Stimulated activated CD8-positive, alpha-beta memory T cell treated with anti-CD3 and anti-CD28 coated beads, Interleukin-12 subunit alpha, Interleukin-12 subunit beta, amount 100 ng/mL, for 4 hours (primary cell): ENCODE measurements around the gene ARHGAP15.

Experiments
- DNase-seq: peaks from one replicate; pipeline ENCODE4 v3.0.0-alpha.2; 2020; ENCODE audit warnings: low read depth

Gene ARHGAP15

GRCh38 chr2:143345887-143346787 lies 216.9 kb downstream of the ARHGAP15 start:
- DNase-seq: no peak

DNA sequence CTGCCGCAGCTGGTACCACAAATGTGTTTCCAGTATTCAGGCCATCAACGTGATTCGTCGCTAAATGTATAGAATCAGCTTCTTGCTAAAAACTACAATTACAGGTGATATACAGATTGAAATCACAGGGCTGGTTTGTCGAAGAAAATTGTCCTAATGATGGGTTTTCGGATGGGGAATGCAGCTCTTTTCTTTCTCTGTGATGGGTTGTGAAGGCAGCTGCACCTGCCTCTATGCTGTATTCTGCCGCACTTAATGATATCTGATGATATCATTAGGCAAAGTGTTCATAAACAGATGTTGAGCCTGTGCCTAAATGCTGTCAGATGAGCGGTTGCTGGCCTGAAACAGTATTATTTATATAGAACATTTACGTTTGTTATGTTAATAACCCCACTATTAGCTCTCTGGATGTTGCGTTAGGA lies 218.1 kb downstream of the ARHGAP15 start:
- DNase-seq: no peak

GRCh38 chr2:143347901-143348414 lies 218.7 kb downstream of the ARHGAP15 start:
- DNase-seq: no peak

- no peak for DNase-seq
These were observed 225.0 kb downstream of the ARHGAP15 start for GRCh38 chr2:143354050-143354750.

DNA sequence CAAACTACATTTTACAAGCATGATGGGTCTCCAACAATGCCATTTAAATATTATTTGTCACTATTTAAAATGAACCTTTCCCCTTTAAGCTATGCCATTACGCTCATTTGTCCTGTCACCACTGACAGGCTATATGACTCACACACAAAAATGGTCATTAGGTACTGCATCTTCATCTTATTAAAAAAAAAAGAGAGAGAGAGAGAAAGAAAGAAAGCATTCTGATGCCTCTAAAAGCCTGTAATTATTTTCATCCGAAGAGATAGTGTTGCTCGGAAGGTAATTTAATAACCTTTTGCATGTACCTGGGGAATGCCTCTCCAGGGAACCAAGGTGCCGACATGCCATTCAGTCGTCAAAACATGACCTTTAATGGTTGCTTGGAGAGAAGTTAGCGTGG lies 226.7 kb downstream of the ARHGAP15 start:
- DNase-seq: no peak

DNA sequence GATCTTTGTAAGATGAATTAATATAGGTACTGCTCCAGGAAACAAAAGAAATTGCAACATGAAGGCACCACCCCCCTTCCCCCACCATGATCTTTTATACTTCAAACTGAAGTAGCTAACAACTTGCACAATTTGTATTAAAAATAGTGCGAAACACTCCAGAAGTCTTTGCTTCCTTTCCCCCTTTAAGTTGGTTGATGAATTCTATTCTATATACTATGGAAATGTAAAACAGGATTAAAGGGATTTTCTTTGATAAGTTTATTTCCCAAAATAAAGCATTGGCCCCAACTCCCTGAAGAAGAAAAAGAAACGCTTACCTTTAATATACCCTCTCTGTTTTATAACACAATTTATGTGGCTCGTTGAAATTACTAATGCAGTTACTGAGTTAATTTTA lies 227.1 kb downstream of the ARHGAP15 start:
- DNase-seq: no peak

DNA sequence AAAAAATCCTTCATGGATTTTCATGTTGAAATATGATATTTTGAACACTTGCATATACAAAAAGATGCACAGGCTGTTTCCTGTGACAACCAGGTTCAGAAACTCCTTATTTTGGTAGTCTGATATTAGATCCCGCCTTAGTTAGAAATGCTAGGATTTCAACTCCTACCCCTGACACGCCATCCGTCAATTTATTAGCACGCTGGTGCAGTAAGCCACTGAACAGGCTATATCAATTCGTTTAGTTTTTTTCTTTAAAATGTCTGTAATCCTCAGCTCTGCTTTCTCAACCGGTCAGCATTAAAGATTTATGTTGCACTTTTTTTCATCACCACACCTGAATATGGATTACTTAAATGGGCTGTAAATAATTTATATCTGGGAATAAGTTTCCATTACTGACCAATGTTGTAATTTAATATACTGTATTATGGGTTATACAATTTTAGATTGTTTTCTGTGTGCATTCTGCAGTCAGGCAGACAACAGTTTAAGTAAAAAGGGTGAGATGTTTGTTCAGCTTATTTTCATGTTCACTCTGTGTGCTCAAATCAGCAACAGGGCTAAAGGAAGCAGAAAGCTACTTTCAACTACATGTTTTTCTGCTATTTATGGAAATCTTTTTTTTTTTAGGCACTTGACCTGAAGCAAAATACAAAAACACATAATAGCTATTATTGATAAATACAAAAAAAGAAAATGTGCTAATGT lies 227.7 kb downstream of the ARHGAP15 start:
- no peak for DNase-seq

GRCh38 chr2:143357966-143358365 lies 228.7 kb downstream of the ARHGAP15 start:
- no peak for DNase-seq

- no peak for DNase-seq
These were observed 232.1 kb downstream of the ARHGAP15 start for GRCh38 chr2:143361346-143361745.

DNA sequence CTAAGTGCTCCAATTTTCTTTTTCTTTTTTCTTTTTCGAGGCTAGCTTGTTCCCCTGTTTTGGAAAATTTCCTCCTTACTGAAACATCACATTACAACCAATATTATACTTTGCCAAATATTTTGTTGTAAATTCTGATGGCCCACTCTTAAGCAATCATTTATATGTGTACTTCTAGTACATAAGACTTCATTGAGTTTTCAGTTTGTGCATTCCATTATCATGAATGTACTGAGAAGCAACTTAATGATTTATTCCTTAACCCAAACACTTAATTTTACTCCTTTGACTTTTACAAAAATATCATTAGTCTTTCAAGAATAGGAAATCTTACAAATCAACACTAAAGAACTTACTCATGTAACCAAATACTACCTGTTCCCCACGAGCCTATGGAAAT lies 242.4 kb downstream of the ARHGAP15 start:
- no peak for DNase-seq

DNA sequence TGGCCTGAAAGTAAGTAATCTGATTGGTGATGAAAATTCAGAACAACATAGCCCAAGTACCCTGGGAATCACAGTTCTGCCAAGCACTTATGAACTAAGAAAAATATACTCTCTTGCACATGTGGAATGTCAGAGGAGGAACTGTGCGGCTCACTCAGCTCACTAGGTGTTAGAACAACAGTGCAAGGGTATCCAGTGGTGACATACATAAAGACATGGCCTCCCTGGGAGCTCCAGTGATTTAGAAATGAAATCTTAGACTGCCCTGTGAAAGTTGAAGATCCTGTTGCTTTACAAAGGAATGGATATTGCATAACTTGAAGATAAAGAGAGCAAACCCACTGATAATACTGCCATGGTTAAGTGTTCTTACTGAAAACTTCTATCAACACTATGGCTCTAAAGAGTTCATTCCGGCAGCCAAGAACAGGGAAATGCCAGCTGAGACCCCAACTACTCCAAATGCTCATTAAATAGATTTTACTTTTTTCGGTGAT lies 246.2 kb downstream of the ARHGAP15 start:
- no peak for DNase-seq

GRCh38 chr2:143378996-143379395 lies 249.8 kb downstream of the ARHGAP15 start:
- DNase-seq: no peak

DNA sequence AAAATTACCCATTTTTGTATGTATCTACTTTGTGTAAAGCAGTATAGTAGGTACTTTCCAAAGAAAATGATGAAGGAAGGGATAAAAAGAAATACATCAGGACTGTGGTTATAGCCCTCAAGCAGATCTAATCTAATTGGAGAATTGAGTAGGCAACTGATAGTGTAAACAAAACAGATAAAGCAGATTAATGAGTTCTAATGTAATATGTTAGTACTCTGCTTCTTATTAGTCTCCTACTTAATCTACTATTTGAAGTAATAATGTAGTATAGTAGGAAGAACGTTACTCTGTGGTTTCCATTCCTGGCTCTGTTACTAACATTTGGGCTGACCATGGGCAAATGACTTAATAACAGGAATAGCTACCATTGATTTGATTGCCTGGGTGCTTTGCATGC lies 250.7 kb downstream of the ARHGAP15 start:
- DNase-seq: no peak

DNA sequence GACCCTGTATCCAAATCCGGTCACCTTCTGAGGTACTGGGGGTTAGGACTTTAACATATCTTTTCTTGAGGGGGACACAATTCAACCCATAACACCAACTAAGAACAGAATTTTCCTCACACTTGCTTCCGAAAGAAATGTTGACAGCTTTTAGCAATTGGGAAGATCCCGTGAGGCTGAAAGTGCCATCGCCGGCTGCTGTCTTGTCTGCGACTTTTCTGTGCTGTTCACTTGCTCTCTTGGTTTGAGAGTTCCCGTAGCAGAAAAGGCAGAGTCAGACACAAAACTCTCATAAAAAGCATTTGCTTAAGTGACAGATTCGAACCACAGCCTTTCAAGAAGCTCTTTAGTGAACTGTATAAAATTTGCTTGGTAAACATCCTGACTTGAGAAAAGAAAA lies 253.4 kb downstream of the ARHGAP15 start:
- no peak for DNase-seq

GRCh38 chr2:143383016-143383415 lies 253.8 kb downstream of the ARHGAP15 start:
- no peak for DNase-seq

DNA sequence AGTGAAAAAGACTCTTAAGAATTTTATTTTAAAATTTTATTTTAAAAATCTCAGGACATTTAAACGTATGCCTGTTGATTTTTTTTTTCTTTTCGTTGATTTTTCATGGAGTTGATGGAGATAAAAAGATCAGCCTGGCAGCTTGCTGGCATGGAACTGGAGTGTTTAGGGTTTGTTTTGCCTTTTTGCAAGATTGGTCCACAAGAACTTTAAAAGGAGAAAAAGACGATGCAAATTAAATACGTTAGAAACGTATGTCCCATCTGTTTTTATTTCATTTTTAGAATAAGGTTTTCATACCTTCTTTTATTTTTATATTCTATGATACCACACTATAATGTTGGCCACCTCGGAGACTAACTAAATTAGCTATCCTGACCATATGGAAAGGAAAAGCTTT lies 254.9 kb downstream of the ARHGAP15 start:
- no peak for DNase-seq

DNA sequence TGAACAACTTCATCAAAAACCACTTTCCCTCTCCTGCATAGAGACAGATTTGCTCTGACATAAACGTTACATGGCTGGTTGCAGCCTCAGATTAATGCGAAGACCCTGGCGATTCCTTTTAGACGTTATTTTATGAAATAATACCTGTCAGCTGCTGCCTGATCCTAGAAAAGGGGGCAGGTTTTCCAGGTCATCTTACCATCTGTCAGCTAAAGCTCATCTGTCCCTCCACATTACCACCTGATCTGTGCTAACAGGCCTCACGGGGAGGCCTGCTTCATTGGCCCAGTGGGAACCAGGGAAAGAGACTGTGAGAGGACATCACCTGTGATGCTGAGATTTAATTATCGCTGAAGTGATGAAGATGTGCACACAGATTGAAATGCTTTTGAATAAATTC lies 261.0 kb downstream of the ARHGAP15 start:
- DNase-seq: no peak

DNA sequence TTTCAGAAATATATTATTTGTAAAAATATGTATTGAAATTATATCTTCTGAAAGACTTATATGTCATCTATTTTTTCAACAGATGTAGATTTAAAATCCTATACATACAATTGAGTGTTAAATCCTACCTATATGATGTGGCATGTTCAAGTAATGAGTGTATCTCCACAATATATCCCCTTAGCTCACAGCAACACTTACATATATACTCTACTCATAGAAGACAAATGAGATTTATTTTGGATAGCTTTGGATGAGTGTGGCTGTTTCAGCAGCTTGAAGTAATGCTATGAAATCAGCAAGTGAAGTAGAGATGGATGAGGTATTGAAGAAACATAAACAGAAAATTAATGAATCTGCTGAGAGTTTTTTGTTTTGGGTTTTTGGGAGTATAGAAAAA lies 263.1 kb downstream of the ARHGAP15 start:
- no peak for DNase-seq

DNA sequence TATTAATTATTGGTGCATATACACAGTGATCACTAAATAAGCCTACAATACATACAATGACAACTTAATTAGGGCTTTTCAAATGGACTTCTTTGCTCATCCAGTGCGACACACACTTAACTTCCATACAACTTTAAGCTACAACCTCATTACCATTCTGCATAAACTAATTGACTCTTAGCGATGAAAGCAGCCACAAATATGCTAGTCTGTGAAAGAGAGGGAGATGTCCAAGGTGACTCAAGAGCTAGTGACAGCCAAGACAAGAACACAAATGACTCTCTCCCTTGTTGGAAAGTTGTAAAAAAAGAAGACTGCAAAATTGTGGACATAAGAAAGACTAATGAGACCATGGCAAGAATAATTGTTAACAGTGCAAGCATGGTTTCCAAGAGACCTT lies 264.8 kb downstream of the ARHGAP15 start:
- no peak for DNase-seq

- DNase-seq: no peak
These were observed 268.8 kb downstream of the ARHGAP15 start for GRCh38 chr2:143397884-143398614.

DNA sequence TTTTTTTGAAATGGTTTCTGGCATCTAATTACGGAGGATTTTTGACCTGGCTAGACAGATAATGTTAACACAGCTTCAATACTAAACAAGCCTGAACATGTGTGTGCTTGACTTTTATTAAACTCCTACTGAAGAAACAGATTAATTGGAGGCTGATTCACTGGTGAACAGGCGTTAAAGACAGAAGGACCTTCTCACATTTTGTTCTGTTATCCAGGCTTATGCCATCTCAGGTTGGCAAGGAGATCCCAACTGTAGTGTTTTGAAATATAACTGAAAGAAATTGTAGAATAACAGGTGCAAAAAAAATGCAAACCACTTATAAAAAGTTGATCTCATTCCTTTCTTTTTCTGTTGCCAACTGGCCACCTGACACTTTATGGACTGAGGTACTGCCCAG lies 269.6 kb downstream of the ARHGAP15 start:
- no peak for DNase-seq

DNA sequence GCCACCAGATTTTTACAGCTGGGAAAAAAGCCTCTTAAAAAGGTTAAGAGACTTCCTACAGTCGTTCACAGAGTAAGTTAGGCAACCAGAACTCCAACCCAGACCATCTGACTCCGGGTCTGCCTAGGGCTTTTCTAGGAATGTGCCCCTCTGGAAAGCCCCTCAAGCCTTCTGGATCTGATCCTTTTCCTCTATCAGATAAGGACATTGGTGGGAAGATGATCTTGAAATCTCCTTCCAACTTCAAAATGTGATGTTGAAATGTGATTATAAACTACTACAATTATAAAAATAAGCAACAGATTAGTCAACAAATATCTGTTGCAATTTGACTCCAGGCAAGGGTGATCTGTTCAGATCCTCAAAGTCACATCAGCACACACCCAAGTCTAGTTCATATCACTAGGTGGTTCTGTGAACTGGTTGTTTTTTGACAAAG lies 270.4 kb downstream of the ARHGAP15 start:
- no peak for DNase-seq
